SK-N-MC (cell line): ENCODE measurements around the gene BBS4.

ENCODE experiments used
- EZH2 ChIP-seq: fragments of 200-600 bp; sonication (generic); IDR thresholded peaks from one replicate; pipeline ENCODE4 v1.6.1; 2017; ENCODE audit warnings: antibody characterized with exemption
- FOXP2 ChIP-seq: optimal IDR thresholded peaks from 2 replicates; pipeline ENCODE3; 2011; ENCODE audit warnings: mild to moderate bottlenecking, moderate library complexity; ENCODE audit not compliant: insufficient read depth; ENCODE audit errors: extremely low read length, control extremely low read depth
- POLR2AphosphoS5 ChIP-seq: IDR thresholded peaks from 2 replicates; pipeline ENCODE4 v1.6.1; 2012; ENCODE audit warnings: mild to moderate bottlenecking, low read depth, low read length, borderline replicate concordance

- TF ChIP-seq POLR2AphosphoS5 (no peak), EZH2 (no peak), FOXP2 (no peak)
These were observed 49.1 kb downstream of the BBS4 start for GRCh38 chr15:72735111-72735510.
